Fibroblast of mammary gland (primary cell): ENCODE measurements around the gene TMEM132A.

Experiments
- DNase-seq: peaks from one replicate; pipeline ENCODE4 v3.0.0-alpha.2; 2010; ENCODE audit warnings: low read depth
- H3K4me3 ChIP-seq: 2 replicates; pipeline ENCODE4 v1.5.1; 2011; ENCODE audit warnings: low read depth, mild to moderate bottlenecking, low read length, moderate library complexity; ENCODE audit not compliant: control insufficient read depth
- TF ChIP-seq, protein P1 (sequence below): conservative IDR thresholded peaks from 2 replicates; pipeline ENCODE4 v1.5.1; 2011; ENCODE audit warnings: low read depth, low read length, inconsistent platforms; ENCODE audit not compliant: control insufficient read depth, insufficient read depth

Gene TMEM132A

DNA sequence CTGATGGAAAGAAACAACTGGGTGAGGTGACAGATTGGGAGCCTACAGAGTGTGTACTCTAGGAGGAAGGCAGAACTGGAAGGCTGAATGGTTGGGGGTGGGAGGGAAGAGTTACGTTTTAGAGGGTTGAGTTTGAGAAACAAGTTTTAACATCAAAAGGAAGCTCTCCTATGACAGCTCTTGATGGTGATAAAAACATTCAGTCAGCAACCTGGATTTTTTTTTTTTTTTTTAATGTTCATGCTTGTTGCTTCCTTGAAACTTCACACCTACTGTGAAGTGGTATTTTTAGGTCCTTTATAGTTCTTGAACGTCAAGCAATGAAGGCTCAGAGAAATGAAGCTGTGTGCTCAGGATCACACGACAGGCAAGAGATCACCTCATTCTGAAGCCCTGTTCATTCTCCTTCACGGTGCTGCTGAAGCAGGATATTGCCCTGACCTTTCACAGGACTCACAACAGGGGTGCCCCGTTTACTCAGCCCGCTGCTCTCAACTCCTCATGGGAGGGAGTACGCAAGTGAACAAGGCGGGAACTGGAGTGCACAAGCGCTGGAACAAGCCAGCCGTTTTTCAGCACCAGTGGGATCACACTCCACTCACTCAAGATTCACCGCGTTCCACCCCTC is 11.9 kb upstream of the TMEM132A start:
- H3K4me3 ChIP-seq = no peak overlapping the region
- TF ChIP-seq, protein P1, sequence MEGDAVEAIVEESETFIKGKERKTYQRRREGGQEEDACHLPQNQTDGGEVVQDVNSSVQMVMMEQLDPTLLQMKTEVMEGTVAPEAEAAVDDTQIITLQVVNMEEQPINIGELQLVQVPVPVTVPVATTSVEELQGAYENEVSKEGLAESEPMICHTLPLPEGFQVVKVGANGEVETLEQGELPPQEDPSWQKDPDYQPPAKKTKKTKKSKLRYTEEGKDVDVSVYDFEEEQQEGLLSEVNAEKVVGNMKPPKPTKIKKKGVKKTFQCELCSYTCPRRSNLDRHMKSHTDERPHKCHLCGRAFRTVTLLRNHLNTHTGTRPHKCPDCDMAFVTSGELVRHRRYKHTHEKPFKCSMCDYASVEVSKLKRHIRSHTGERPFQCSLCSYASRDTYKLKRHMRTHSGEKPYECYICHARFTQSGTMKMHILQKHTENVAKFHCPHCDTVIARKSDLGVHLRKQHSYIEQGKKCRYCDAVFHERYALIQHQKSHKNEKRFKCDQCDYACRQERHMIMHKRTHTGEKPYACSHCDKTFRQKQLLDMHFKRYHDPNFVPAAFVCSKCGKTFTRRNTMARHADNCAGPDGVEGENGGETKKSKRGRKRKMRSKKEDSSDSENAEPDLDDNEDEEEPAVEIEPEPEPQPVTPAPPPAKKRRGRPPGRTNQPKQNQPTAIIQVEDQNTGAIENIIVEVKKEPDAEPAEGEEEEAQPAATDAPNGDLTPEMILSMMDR = no peak
- DNase-seq = no peak

- TF ChIP-seq, protein P1 = no peak
- DNase-seq = no peak
- no peak overlapping the region for H3K4me3 ChIP-seq
These were observed 11.3 kb upstream of the TMEM132A start for GRCh38 chr11:60912851-60913528.

DNA sequence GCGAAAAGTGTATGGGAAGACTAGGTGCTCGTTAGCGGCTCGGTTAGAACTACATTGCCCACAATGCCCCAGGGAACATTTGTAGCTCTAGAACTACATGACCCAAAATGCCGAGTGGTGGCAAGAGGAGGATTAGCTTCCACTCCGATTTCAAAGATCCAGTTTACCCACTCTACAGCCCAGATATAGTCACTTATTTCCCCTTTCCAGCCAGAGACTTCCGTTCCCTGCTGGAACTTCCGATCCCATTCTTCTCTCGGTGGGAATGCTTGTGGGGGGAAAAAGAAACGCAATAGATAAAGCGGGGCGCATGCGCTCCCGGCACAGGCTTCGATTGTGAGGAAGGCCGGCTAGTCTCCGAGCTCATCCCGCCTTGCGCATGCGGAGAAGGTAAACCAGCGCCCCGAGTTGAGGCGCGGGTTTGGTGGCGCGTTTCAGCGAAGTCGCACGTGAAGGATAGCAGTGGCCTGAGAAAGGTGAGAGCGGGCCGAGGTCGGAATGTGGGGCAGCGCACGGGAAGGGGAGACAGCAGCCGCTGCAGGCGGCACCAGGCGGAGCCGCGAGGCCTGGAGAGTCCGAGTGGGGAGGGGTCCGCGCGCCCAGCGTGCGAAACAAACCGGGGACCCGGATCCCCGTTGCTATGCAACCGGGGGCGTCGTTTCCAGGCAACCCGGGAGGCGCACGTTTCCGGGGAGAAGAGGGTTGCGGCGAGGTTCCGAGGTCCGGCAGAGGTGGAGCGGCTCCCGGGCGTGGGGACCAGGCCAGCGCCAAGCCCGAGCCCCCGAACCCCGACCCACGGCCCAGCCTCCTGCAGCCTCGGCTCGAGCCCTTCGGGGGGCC is 10.2 kb upstream of the TMEM132A start, which contains the start of gene TMEM109:
Gene TMEM109, plus strand, starts transcription at position 366 of the 840 bp plus-strand sequence. CDS start 5,536 bp downstream, outside the sequence.
- peak; percentile 83 for DNase-seq

GRCh38 chr11:60914633-60915247 is 9.5 kb upstream of the TMEM132A start:
- TF ChIP-seq, protein P1 = no peak
- peak; percentile 24 for DNase-seq
- peak overlapping the region; percentile 81 for H3K4me3 ChIP-seq

More for the DNA sequence above, 10.2 kb upstream of the TMEM132A start, which contains the start of gene TMEM109:
- H3K4me3 ChIP-seq = peak within 1 kb of the TSS; percentile 81
- TF ChIP-seq, protein P1 = no peak

- peak overlapping the region; percentile 81 for H3K4me3 ChIP-seq
- TF ChIP-seq, protein P1 = peak; percentile 10
- DNase-seq = peak; percentile 55
These were observed 8.9 kb upstream of the TMEM132A start for GRCh38 chr11:60915248-60915914.

DNA sequence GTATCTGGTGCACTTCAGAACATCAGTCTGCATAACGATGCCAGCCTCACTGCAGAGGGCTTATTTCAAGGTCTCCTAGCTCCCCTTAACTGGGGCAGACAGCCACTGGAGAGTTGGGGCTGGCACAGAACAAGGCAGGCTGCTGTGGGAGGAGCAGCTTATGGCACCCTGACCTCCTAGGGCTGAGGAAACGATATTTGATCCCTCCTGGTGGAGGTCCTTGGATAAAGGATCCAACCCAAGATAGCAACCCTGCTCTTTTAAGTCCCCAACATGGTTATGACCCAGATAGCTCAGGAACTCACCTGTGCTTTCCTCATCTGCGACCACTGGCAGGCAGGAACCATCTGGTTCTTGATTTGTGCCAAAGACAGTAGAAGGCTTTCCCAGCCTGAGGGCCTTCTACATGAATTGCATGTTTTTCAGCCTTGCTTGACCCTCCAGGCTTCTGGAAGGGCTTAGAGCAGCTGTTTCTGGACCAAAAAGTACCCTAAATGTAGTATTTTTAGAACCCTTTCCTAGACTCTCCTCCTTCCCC is 7.5 kb upstream of the TMEM132A start:
- no peak for DNase-seq
- TF ChIP-seq, protein P1 = no peak
- no peak overlapping the region for H3K4me3 ChIP-seq
